Neuronal stem cell (in vitro differentiated cells): ENCODE measurements around the gene TMEM121.

ENCODE experiments used
- DNase-seq: peaks from one replicate; pipeline ENCODE4 v3.0.0-alpha.2; 2013; ENCODE audit warnings: low spot score
- H2AFZ ChIP-seq: one replicate; pipeline ENCODE4 v1.6.1; 2013; ENCODE audit warnings: mild to moderate bottlenecking, low read length, inconsistent platforms
- H2AK5ac ChIP-seq: 2 replicates; pipeline ENCODE4 v1.6.1; 2013; ENCODE audit warnings: low read depth, mild to moderate bottlenecking, inconsistent platforms, low read length, moderate library complexity, mixed read lengths
- H2BK120ac ChIP-seq: 2 replicates; pipeline ENCODE4 v1.6.1; 2013; ENCODE audit warnings: low read depth, mild to moderate bottlenecking, inconsistent platforms, low read length, moderate library complexity, mixed read lengths
- H2BK12ac ChIP-seq: one replicate; pipeline ENCODE4 v1.6.1; 2013; ENCODE audit warnings: low read length, inconsistent platforms
- H2BK15ac ChIP-seq: 2 replicates; pipeline ENCODE4 v1.6.1; 2013; ENCODE audit warnings: mild to moderate bottlenecking, low read length, inconsistent platforms, mixed read lengths
- H2BK5ac ChIP-seq: one replicate; pipeline ENCODE4 v1.6.1; 2013; ENCODE audit warnings: inconsistent platforms, mild to moderate bottlenecking, low read length, moderate library complexity
- H3K14ac ChIP-seq: one replicate; pipeline ENCODE4 v1.6.1; 2013; ENCODE audit warnings: low read length, inconsistent platforms
- H3K18ac ChIP-seq: 2 replicates; pipeline ENCODE4 v1.6.1; 2013; ENCODE audit warnings: low read length, inconsistent platforms
- H3K23ac ChIP-seq: 2 replicates; pipeline ENCODE4 v1.6.1; 2013; ENCODE audit warnings: low read depth, mild to moderate bottlenecking, mixed read lengths, low read length, inconsistent platforms; ENCODE audit not compliant: poor library complexity
- H3K27ac ChIP-seq: replicated peaks from 3 replicates; pipeline ENCODE4 v1.5.1; 2013; ENCODE audit warnings: low read length, inconsistent platforms
- H3K27me3 ChIP-seq, 3 experiments: 2 replicates each; pipeline ENCODE4 v1.6.1; 2013; ENCODE audit warnings: low read length in 3 of 3, mild to moderate bottlenecking in 2 of 3, inconsistent platforms in 1 of 3, low read depth in 1 of 3, mixed read lengths in 1 of 3, moderate library complexity in 1 of 3; ENCODE audit not compliant: control insufficient read depth in 3 of 3, insufficient read depth in 3 of 3
- H3K36me3 ChIP-seq, 2 donors: replicated peaks in 1 of 2; 2 replicates each; pipeline ENCODE4 v1.6.1; 2013; ENCODE audit warnings: low read length in 2 of 2; ENCODE audit not compliant: control insufficient read depth in 2 of 2, insufficient read depth in 2 of 2
- H3K4ac ChIP-seq: 2 replicates; pipeline ENCODE4 v1.6.1; 2013; ENCODE audit warnings: inconsistent platforms, mild to moderate bottlenecking, low read length, moderate library complexity
- H3K4me1 ChIP-seq, 2 donors: 1 replicate in 1 of 2; 2 replicates in 1 of 2; pipeline ENCODE4 v1.6.1; 2013; ENCODE audit warnings: low read length in 2 of 2, low read depth in 1 of 2; ENCODE audit not compliant: control insufficient read depth in 2 of 2, insufficient read depth in 1 of 2
- H3K4me2 ChIP-seq: one replicate; pipeline ENCODE4 v1.6.1; 2013; ENCODE audit warnings: mild to moderate bottlenecking, low read length, inconsistent platforms; ENCODE audit not compliant: insufficient read depth, poor library complexity, severe bottlenecking
- H3K4me3 ChIP-seq, 2 donors: 2 replicates each; pipeline ENCODE4 v1.5.1; 2013; ENCODE audit warnings: low read length in 2 of 2, mild to moderate bottlenecking in 2 of 2, inconsistent platforms in 1 of 2, moderate library complexity in 1 of 2
- H3K79me1 ChIP-seq: one replicate; pipeline ENCODE4 v1.6.1; 2013; ENCODE audit warnings: low read depth, mild to moderate bottlenecking, inconsistent platforms, low read length, moderate library complexity
- H3K9ac ChIP-seq: one replicate; pipeline ENCODE4 v1.6.1; 2013; ENCODE audit warnings: mild to moderate bottlenecking, low read depth, low read length, inconsistent platforms; ENCODE audit not compliant: poor library complexity
- H3K9me3 ChIP-seq, 2 donors: replicated peaks in 1 of 2; 2 replicates each; pipeline versions ENCODE3 to v1.6.1; 2013; ENCODE audit warnings: low read length in 2 of 2, mild to moderate bottlenecking in 2 of 2, inconsistent platforms in 1 of 2, low read depth in 1 of 2, mixed read lengths in 1 of 2, moderate library complexity in 1 of 2; ENCODE audit not compliant: control insufficient read depth in 2 of 2, insufficient read depth in 1 of 2
- H4K8ac ChIP-seq: one replicate; pipeline ENCODE4 v1.6.1; 2013; ENCODE audit warnings: low read depth, mild to moderate bottlenecking, inconsistent platforms, low read length, moderate library complexity
- H4K91ac ChIP-seq: one replicate; pipeline ENCODE4 v1.6.1; 2013; ENCODE audit warnings: low read length, low read depth, mild to moderate bottlenecking, inconsistent platforms; ENCODE audit not compliant: poor library complexity
- WGBS, 2 donors: extraction: QIAGEN DNeasy Blood & Tissue Kit; methylation state at CpG; one replicate each; pipeline ENCODE4 v1.1.7; 2013; ENCODE audit warnings: missing lambda C conversion rate in 2 of 2, mixed read lengths in 1 of 2; ENCODE audit not compliant: insufficient read length in 2 of 2, insufficient replicate concordance in 1 of 2; ENCODE audit errors: extremely low coverage in 2 of 2; 5-methylcytosine and 5-hydroxymethylcytosine counted together

TMEM121 gene

DNA sequence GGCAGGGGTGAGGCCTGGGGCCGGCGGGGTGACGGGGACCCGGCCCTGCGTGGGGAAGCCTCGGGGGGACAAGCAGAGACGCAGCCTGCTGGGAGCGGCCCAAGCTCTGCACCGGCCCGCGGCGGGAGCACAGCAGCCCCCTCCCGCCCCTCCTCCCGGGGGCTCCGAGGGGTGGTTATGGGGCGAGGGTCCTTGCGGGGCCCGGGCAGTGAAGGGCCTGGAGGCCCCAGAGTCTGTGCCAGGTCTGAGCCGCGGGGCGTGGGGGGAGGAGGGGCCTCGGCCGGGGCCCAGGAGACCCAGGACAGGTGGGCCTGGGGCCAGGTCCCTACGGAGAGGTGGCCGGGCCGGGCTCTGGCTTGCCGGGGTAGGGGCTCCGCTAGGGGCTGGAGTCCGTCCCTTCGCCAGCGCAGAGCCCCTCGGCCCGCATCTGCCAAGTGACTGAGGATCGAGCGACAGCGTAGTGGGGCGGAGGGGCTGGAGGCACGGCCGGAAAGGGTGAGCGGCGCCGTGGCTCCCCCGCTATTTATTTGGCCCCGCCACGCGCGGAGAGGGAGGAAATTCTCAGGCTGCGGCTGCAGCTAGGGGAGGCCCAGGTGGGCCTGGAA, 495 bp downstream of the TMEM121 start:
- Histone ChIP-seq H3K9ac (peak overlapping the region; percentile 83), H3K36me3 (no peaks in the 10 kb centered on the region), H3K79me1 (peaks cover 4% of the 10 kb centered on the region), H3K14ac (peak overlapping the region; percentile 38), H3K27me3 (peaks cover 0 to 20% (median 8%) of the 10 kb centered on the region in 3 experiments), H2BK15ac (no peak overlapping the region), H2BK12ac (peak overlapping the region; percentile 41), H2AK5ac (peak overlapping the region; percentile 86), H2BK5ac (no peak overlapping the region), H3K4me3 (peak overlapping the region; percentile 49 to 80), H3K4ac (no peak overlapping the region), H3K18ac (peak overlapping the region; percentile 85), H3K23ac (no peak overlapping the region), H2AFZ (peak overlapping the region; percentile 69), H2BK120ac (no peak overlapping the region), H3K9me3 (peaks cover 0 to 11% of the 10 kb centered on the region in 2 donors), H4K8ac (no peak overlapping the region), H3K4me2 (peak overlapping the region; percentile 69), H4K91ac (no peak overlapping the region), H3K4me1 (peaks cover 0 to 9% of the 10 kb centered on the region in 2 donors), H3K27ac (no peak overlapping the region)
- no CpG with 5 or more reads among the region's 48 CpGs for WGBS, 2 donors
- DNase-seq, result no peak

DNA sequence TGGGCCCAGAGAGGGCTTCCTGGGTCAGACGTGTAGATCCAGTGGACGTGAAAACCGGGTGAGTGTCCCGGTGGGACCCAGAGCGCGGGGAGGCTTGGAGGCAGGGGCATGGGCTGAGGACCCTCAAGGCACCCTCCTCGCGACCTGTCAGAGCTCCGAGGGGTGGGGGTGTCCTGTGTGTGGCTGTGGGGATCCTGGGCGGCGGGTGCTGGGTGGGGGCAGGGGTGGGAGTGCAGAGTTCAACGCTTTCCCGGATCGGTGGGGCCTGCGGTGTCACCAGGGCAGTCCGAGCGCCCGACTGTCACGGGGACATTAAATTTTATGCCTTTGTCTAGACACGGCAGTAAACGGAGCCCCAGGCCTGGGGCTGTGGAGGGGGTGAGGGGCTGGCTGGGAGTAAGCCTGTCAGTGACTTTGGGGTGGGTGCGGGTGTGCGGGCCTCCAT, 1.0 kb downstream of the TMEM121 start:
- H3K9me3 ChIP-seq, result peaks cover 0 to 17% of the 10 kb centered on the region in 2 donors
- peak overlapping the region; percentile 85 for H3K18ac ChIP-seq
- peak overlapping the region; percentile 86 for H2AK5ac ChIP-seq
- peak overlapping the region; percentile 69 for H3K4me2 ChIP-seq
- no peak overlapping the region for H3K27ac ChIP-seq
- peak overlapping the region; percentile 83 for H3K9ac ChIP-seq
- peak overlapping the region; percentile 92 for H2AFZ ChIP-seq
- H3K4me1 ChIP-seq, result peaks cover 0 to 9% of the 10 kb centered on the region in 2 donors
- H3K4me3 ChIP-seq, result peak overlapping the region; percentile 49 to 80
- peaks cover 0 to 20% (median 10%) of the 10 kb centered on the region in 3 experiments for H3K27me3 ChIP-seq
- H2BK5ac ChIP-seq, result peak overlapping the region; percentile 53
- no peaks in the 10 kb centered on the region for H3K36me3 ChIP-seq
- H4K91ac ChIP-seq, result no peak overlapping the region
- H3K79me1 ChIP-seq, result peaks cover 4% of the 10 kb centered on the region
- no peak for DNase-seq
- no CpG with 5 or more reads among the region's 23 CpGs for WGBS, 2 donors
- peak overlapping the region; percentile 85 for H3K23ac ChIP-seq
- no peak overlapping the region for H4K8ac ChIP-seq
- H2BK15ac ChIP-seq, result peak overlapping the region; percentile 78
- peak overlapping the region; percentile 53 for H3K4ac ChIP-seq
- H3K14ac ChIP-seq, result peak overlapping the region; percentile 31
- peak overlapping the region; percentile 41 for H2BK12ac ChIP-seq
- H2BK120ac ChIP-seq, result peak overlapping the region; percentile 96

DNA sequence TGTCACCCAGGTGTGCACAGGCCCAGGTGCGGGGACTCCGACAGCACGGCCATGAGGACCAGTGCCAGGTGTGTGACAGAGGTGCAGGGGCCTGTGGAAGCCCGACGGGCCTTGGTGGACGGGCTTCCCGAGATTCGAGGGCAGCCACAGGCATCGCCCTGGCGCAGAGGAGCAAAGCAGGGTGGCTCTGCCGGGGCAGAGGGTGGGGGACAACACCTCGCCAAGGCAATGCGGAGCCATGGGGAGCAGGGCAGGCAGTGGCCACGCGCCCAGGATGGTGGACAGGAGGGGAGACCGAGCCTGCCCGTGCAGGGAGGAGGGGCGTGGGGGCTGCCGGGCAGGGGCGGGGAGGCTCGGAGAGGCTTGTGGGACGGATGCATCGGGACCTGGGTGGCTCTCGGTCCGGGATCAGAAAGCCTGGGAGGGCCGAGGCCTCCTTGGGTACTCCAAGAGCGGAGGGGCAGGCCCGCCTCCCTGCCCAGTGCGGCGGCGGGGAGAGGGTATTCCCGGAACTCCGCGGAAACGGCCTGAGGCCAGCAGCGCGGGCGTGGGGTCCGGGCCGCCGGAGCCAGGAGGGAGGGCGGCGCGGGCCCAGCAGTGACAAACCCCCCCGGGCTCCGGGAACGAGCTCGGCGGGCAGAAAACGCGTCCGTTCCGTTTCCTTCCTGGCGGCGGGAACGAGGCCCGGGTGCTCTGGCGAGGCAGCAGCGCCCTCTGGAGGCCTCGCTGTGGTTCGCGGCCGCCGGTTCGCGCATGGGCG, 1.6 kb downstream of the TMEM121 start:
- peaks cover 4% of the 10 kb centered on the region for H3K79me1 ChIP-seq
- H2BK15ac ChIP-seq, result peak overlapping the region; percentile 78
- H3K27me3 ChIP-seq, result peaks cover 0 to 20% (median 10%) of the 10 kb centered on the region in 3 experiments
- peak overlapping the region; percentile 49 to 69 for H3K4me3 ChIP-seq
- H3K9ac ChIP-seq, result peak overlapping the region; percentile 84
- H3K23ac ChIP-seq, result peak overlapping the region; percentile 85
- peak overlapping the region; percentile 99 for H2BK12ac ChIP-seq
- H3K27ac ChIP-seq, result no peak overlapping the region
- H2AK5ac ChIP-seq, result peak overlapping the region; percentile 86
- H2BK120ac ChIP-seq, result peak overlapping the region; percentile 96
- peak; percentile 57 for DNase-seq
- peak overlapping the region; percentile 92 for H2AFZ ChIP-seq
- peaks cover 0 to 19% of the 10 kb centered on the region in 2 donors for H3K9me3 ChIP-seq
- H3K4me2 ChIP-seq, result peak overlapping the region; percentile 54
- no peak overlapping the region for H4K8ac ChIP-seq
- H2BK5ac ChIP-seq, result peak overlapping the region; percentile 53
- H3K14ac ChIP-seq, result no peak overlapping the region
- no CpG with 5 or more reads among the region's 67 CpGs for WGBS, 2 donors
- H4K91ac ChIP-seq, result no peak overlapping the region
- peak overlapping the region; percentile 53 for H3K4ac ChIP-seq
- H3K4me1 ChIP-seq, result peaks cover 0 to 9% of the 10 kb centered on the region in 2 donors
- H3K18ac ChIP-seq, result peak overlapping the region; percentile 97
- H3K36me3 ChIP-seq, result no peaks in the 10 kb centered on the region
